Raji (cell line): ENCODE measurements around the gene PPP3R2.

Experiments used
- POLR2A ChIP-seq: IDR thresholded peaks from 2 replicates; pipeline ENCODE4 v1.6.1; 2011; ENCODE audit warnings: low read depth, low read length, control low read depth; ENCODE audit not compliant: insufficient read depth

PPP3R2 gene

DNA sequence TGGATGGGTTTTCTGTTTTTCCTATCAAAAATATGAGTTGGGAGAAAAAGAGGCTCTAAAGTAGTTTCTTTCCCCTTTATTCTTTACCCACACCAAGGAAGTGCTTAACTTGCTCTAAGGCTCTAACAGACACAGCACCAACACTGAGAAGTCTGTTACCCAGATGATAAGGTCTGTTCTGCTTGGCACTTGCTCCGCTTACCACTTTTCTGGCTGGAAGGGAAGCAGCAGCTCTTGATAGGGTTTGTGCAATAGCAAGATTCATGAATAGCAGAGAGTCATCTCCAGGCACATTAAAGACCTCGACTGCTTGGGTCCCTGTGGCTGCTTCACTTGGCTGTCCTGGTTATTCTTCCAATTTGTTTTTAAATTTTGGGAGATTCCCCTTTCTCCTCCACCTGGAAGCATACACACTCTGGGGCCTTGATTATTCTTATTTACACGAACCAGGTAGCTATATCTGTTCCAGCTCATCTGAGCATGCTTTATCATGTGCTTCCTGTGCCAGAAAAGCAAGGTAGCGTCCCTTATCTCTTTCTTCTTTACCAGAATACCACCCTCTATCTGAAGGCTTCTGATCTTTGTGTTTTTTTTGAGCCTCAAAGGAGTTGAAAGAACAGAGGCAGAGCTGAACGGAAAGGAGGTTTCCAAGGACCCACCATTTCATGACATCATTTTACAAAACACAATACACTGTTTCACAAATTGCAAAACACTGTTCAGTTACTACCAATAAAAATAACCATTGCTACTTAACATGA, 24.8 kb downstream of the PPP3R2 start:
- TF ChIP-seq POLR2A, result no peak

DNA sequence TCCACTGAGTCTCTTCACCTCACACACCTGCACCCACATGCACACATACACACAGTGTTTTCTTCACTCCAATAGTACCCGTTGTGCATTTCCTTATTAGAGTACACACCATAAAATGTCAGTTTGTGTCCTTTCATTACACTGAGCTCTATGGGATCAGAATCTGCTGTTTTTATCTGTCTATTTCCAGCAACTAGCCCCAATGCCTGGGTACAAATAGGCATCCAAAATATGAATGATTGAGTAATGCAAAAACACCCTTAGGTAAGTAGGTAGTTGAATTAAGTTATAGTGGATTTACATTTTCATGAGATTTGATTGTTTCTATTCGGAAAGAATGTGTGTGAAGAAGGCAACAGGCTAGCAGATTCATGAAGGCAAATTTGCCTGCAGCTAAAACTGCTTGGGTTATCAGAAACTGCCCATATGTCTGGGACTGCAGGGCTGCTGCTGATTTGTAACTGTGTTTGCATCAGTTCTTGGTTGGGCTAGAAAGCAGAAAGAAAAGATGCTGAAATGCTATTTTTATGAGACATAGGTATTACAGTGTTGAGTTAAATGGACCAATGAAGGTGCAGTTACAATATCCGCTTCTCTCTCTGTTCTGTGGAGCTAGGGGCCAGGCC, 26.9 kb downstream of the PPP3R2 start:
- TF ChIP-seq POLR2A, result no peak

DNA sequence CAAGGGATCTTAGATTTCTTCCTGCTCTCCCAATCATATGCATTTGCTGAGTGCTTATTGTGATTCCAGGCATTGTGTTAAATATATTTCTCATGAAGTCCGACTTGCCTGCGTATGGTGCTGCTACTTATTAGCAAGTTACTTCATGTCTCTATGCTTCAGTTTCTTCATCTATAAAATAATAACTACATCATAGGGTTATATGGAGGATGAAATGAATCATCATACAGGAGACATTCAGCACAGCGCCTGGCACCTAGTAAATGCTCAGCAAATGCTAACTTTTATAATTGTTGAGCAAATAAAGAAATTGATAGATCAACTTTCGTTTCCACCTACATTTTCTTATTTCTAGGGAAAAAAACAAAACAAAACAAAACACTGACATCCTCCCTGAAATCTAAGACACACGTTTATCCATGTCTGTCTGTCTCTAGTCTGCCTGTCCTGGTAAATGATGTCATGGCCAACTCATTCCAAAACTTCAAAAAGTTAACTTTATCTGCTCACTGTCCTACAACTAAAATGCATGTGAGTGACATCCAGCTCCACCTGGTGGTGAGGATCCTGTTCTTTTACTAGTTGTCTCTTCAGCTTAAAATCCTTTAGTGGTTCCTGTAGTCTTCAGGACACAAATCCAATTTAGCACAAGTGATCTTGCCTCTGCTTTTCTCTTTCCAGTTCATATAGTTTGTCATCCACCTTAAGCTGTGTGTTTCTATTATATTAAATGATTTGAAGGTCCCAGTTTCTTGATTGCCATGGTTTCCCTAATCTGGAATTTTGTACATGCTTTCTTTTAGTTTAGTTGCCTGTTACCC, 27.7 kb downstream of the PPP3R2 start:
- TF ChIP-seq POLR2A, result no peak

DNA sequence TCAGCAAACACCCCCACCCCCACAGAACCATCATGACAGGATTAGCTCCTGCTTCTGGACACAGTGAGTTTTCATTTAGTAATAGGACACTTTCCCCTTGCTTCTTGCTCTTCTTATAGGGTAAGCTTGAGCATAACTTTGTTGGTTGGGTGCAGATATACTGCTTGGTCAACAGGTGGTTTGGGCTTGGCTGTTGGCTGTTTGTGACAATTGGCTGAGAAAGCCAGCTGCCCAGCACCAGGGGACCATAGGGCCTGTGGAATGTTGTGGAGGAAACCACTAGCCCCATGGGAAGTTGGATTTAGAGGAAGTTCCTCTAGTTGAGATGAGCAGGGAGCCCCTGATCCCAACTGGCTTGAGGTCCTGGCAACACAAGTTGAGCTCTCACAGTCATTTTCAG, 30.5 kb downstream of the PPP3R2 start:
- TF ChIP-seq POLR2A, result no peak

DNA sequence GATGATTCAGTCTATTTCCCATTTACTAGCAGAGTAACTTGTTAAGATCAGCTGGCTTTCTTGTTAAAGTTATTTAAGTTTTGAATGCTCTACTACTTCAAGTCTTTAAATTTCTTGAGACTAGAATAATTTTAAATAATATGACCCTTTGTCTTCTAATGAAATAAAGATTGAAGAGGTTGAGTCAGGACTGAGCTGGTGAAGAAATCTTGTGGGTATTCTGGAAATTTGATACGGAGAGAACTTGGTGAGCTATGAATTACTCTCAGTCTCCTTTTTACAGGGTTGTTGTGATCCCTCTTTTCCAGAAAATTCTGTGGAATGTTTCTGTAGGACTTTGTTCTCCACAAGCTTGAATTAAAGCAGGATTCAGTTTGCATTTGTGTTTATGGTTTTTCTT, 31.8 kb downstream of the PPP3R2 start:
- no peak for TF ChIP-seq POLR2A

DNA sequence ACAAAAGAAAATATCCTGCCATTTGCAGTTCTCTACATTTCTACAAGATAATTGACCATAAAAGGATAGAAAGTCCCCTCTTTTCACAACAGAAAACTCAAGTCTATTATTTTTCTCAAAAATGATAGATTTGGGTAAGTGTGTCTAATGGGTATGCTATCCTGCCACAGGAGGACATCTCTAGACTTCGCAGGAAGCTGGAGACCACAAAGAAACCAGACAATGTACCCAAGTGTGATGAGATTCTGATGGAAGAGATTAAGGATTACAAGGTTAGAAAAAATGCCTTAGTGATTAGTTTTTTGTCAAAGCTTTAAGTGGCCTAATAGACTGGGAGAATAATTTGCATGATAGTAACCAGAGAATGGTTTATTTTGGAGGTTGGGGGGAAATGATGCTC, 33.0 kb downstream of the PPP3R2 start:
- no peak for TF ChIP-seq POLR2A

DNA sequence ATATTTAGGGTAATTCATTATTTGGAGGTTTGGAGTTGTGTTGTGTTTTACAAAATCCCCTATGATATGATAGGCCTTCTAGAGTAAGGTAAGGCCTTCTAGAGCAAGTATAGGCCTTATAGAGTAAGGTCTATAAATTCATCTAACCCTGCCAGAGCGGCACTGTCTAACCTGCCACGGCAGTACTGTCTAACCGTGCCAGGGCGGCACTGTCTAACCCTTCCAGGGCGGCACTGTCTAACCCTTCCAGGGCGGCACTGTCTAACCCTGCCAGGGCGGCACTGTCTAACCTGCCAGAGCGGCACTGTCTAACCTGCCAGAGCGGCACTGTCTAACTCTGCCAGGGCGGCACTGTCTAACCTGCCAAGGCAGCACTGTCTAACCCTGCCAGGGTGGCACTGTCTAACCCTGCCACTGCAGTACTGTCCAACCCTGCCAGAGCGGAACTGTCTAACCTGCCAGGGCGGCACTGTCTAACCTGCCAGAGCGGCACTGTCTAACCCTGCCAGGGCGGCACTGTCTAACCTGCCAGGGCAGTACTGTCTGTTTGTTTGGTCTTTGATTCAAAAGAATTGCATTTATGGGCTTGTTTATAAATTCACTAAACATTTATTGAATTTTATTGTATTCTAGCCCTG, 51.6 kb downstream of the PPP3R2 start:
- no peak for TF ChIP-seq POLR2A
